ENCODE results near the gene CRAMP1. TPM values are rescaled to one million over a fixed set of nuclear protein-coding genes. Genes with fewer than 3 reads are reported as not detected.
"Not testable (repeated sequence)": the region's sequence is repeated elsewhere in the genome, so short reads cannot be mapped to it uniquely, and the experiment has no call there.

Gene CRAMP1
- total RNA-seq, 3 donors from 2014 or later = 15.7 to 27.4 (median 20.6) TPM

GRCh38 chr16:1691956-1692355, 79.8 kb downstream of the CRAMP1 start:
- no peaks in the 10 kb centered on the region for H3K36me3 ChIP-seq (ENCODE audit: low read depth)
- intact Hi-C loops (cut with DNase I, micrococcal nuclease) = no loop called here
- H3K4me1 ChIP-seq (ENCODE audit: low read depth) = no peaks in the 10 kb centered on the region
- TF ChIP-seq CTCF (IDR thresholded peaks at IDR 0.05) = no peak
- H3K9me3 ChIP-seq = no peaks in the 10 kb centered on the region
- H3K4me3 ChIP-seq = no peak overlapping the region
- no peak for DNase-seq
- ATAC-seq = no peak

GRCh38 chr16:1696863-1697262, 84.7 kb downstream of the CRAMP1 start:
- ATAC-seq (no peak), DNase-seq (no peak)
- Histone ChIP-seq H3K9me3 (no peaks in the 10 kb centered on the region), H3K4me1 (ENCODE audit: low read depth) (no peaks in the 10 kb centered on the region), H3K36me3 (ENCODE audit: low read depth) (no peaks in the 10 kb centered on the region), H3K4me3 (no peak overlapping the region)
- intact Hi-C loops (cut with DNase I, micrococcal nuclease) = no loop called here
- TF ChIP-seq CTCF (IDR thresholded peaks at IDR 0.05) = no peak

- intact Hi-C loops (cut with DNase I, micrococcal nuclease) = no loop called here
- Histone ChIP-seq H3K4me1 (ENCODE audit: low read depth) (no peaks in the 10 kb centered on the region), H3K4me3 (no peak overlapping the region), H3K36me3 (ENCODE audit: low read depth) (no peaks in the 10 kb centered on the region), H3K9me3 (no peaks in the 10 kb centered on the region)
- no peak for TF ChIP-seq CTCF (IDR thresholded peaks at IDR 0.05)
- DNase-seq (no peak), ATAC-seq (no peak)
These were observed 86.5 kb downstream of the CRAMP1 start for GRCh38 chr16:1698680-1699079.

- Histone ChIP-seq H3K36me3 (ENCODE audit: low read depth) (no peaks in the 10 kb centered on the region), H3K4me3 (no peak overlapping the region), H3K9me3 (no peaks in the 10 kb centered on the region), H3K4me1 (ENCODE audit: low read depth) (no peaks in the 10 kb centered on the region)
- ATAC-seq = no peak
- DNase-seq = no peak
- no peak for TF ChIP-seq CTCF (IDR thresholded peaks at IDR 0.05)
- intact Hi-C loops (cut with DNase I, micrococcal nuclease) = no loop called here
These were observed 88.1 kb downstream of the CRAMP1 start for GRCh38 chr16:1700246-1700645.

- DNase-seq = no peak
- Histone ChIP-seq H3K4me3 (no peak overlapping the region), H3K4me1 (ENCODE audit: low read depth) (no peaks in the 10 kb centered on the region), H3K36me3 (ENCODE audit: low read depth) (no peaks in the 10 kb centered on the region), H3K9me3 (no peaks in the 10 kb centered on the region)
- no peak for TF ChIP-seq CTCF (IDR thresholded peaks at IDR 0.05)
- intact Hi-C loops (cut with DNase I, micrococcal nuclease) = no loop called here
- no peak for ATAC-seq
These were observed 89.2 kb downstream of the CRAMP1 start for GRCh38 chr16:1701216-1701878.

- H3K9me3 ChIP-seq; DNase-seq; H3K36me3 ChIP-seq (ENCODE audit: low read depth); intact Hi-C loops (cut with DNase I, micrococcal nuclease): not testable (repeated sequence)
- Histone ChIP-seq H3K4me1 (ENCODE audit: low read depth) (peaks cover 11% of the 10 kb centered on the region), H3K4me3 (peak overlapping the region; percentile 78)
- peak; percentile 28 for ATAC-seq
These were observed 93.1 kb downstream of the CRAMP1 start for GRCh38 chr16:1705324-1705687.

Data from mucosa of descending colon (tissue), 3 donors.